ENCODE measurements around the gene PROZ.

PROZ gene

DNA sequence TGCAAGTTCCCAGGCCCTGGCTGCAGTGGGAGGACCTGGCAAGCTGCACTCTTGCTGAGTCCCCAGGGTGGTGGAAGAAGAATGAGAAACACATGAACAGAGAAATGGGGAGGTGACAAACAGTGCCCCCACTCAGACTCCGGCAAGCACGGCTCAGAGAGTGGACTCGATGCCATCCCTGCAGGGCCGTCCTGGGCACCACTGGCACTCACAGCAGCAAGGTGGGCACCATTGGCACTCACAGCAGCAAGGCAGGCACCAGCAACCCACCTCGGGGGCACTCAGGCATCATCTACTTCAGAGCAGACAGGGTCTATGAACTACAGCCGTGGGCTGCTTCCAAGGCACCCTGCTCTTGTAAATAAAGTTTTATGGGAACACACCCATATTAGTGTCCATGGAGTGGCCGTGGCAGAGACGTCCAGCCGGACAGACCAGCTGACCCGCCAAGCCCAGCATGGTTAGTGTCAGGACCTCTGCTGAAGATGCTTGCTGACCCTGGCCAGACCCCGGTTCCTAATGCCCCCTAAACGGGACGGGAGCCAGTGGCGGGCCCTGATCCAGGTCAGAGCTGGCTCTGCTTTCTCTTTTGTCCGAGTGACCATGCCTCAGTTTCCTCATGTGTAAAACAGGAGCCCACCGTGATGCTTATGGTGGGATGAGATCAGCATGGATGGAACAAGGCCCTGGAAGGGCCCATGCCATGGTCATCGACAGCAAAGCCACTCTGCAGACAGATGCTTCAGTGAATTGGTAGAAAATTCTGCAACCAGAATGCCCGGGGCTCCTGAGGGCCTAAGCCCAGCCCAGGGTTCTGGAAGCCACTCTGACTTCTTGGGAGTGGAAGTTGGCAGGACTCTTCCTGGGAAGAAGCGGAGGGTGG, 37.9 kb upstream of the PROZ start:
- TF ChIP-seq, protein P1, sequence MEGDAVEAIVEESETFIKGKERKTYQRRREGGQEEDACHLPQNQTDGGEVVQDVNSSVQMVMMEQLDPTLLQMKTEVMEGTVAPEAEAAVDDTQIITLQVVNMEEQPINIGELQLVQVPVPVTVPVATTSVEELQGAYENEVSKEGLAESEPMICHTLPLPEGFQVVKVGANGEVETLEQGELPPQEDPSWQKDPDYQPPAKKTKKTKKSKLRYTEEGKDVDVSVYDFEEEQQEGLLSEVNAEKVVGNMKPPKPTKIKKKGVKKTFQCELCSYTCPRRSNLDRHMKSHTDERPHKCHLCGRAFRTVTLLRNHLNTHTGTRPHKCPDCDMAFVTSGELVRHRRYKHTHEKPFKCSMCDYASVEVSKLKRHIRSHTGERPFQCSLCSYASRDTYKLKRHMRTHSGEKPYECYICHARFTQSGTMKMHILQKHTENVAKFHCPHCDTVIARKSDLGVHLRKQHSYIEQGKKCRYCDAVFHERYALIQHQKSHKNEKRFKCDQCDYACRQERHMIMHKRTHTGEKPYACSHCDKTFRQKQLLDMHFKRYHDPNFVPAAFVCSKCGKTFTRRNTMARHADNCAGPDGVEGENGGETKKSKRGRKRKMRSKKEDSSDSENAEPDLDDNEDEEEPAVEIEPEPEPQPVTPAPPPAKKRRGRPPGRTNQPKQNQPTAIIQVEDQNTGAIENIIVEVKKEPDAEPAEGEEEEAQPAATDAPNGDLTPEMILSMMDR (IDR thresholded peaks at IDR 0.05; ENCODE audit: control insufficient read depth, insufficient read depth, low read depth, low read length, missing control alignments), result no peak
- no peak for DNase-seq (ENCODE audit: low read depth)
- H3K4me3 ChIP-seq (ENCODE audit: control insufficient read depth, low read depth, low read length), result no peak overlapping the region

DNA sequence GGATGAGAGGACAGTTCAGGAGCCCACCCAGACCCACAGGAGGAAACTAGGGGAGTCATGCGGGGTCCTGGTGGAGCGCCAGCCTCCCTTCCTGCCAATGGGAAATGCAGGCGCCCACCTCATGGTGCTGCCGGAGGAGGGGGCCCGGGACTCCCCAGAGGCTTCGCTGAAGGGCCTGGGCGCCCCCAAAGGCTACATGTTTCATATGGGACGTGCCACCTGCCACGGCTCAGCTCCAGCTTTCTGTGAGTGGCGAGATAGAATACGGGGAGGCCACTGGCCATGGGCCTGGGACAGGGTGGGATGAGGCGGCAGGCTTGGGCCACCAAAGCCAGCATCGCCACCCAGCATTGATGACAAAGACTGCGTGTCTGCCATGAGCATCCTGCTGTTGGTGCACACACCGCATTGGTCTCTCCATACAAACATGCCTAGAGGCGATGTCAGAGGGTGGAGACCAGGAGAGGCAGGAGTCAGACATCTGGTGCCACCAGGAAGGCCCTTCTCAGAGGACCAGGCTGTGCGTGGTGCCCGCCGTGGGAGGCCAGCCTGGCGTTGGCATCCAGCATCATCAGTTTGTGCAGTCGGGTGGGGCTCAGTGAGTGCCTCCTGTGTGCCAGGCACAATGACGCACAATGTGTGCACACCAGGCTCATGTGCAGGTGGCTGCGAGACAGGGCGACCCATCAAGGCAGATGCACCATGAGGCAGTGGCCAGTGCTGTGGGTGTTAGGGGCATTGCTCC, 37.1 kb upstream of the PROZ start:
- DNase-seq (ENCODE audit: low read depth), result no peak
- no peak overlapping the region for H3K4me3 ChIP-seq (ENCODE audit: control insufficient read depth, low read depth, low read length)

DNA sequence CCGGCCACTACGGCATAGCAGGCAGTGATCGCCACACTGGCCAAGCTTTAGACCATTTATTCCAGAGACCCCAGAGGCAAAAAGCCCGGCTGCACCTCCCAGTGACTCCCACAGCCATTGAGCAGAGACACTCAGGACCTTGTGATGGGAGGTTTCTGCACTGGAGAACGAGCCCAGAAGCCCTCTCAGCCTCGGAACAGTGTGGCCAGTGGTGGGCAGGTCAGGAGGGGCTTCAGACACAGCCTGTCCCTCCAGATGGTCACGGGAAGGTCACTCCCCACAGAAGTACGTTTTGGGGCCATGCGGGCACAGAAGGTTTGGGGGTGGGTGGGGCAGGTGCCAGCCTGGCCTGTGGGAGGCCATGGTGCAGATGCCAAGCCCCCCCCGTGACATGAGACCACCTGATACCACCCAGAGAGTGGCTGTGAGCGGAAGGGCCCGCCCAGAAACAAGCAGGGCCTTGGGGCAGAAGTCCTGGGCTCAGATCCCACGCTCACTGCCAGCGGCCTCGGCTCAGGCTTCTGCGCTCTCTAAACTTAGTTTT, 36.4 kb upstream of the PROZ start:
- DNase-seq (ENCODE audit: low read depth), result no peak
- H3K4me3 ChIP-seq (ENCODE audit: control insufficient read depth, low read depth, low read length), result no peak overlapping the region
- TF ChIP-seq, protein P1 (IDR thresholded peaks at IDR 0.05; ENCODE audit: control insufficient read depth, insufficient read depth, low read depth, low read length, missing control alignments), result no peak

More for the DNA sequence above, 37.1 kb upstream of the PROZ start:
- TF ChIP-seq, protein P1 (IDR thresholded peaks at IDR 0.05; ENCODE audit: control insufficient read depth, insufficient read depth, low read depth, low read length, missing control alignments), result no peak

DNA sequence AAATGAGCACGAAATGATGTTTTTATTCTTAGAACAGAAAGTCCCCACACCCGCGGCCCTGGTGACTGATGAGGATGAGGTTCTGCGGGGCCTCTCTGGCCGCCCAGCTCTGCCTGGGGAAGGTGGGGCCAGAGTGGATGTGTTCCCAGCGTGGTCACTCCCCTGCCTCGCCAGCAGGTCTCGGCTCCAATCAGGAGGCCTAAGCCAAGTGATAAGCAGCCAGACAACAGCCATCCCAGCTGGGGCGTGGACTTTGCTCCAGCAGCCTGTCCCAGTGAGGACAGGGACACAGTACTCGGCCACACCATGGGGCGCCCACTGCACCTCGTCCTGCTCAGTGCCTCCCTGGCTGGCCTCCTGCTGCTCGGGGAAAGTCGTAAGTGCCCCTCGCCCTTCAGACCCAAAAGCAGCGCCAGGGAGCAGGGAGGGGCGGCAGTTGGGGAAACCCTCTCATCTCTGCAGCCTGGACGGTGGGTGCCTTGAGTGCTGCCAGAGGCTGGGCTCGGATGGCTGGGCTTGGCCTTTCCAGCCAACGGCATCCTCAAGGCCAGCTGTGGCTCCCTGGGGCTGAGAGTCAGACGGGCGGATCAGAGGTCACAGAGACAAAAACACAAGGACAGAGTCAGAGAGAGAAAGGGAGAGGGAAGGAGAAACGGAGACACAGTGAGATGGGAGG, 35.8 kb upstream of the PROZ start, which contains the start of gene F10:
Gene F10 (plus strand): TSS at position 250 of the 676 bp plus-strand sequence. CDS start 57 bp downstream, at position 307.
- TF ChIP-seq, protein P1 (IDR thresholded peaks at IDR 0.05; ENCODE audit: control insufficient read depth, insufficient read depth, low read depth, low read length, missing control alignments), result no peak
- no peak within 1 kb of the TSS for H3K4me3 ChIP-seq (ENCODE audit: control insufficient read depth, low read depth, low read length)
- peak; percentile 4 for DNase-seq (ENCODE audit: low read depth)

DNA sequence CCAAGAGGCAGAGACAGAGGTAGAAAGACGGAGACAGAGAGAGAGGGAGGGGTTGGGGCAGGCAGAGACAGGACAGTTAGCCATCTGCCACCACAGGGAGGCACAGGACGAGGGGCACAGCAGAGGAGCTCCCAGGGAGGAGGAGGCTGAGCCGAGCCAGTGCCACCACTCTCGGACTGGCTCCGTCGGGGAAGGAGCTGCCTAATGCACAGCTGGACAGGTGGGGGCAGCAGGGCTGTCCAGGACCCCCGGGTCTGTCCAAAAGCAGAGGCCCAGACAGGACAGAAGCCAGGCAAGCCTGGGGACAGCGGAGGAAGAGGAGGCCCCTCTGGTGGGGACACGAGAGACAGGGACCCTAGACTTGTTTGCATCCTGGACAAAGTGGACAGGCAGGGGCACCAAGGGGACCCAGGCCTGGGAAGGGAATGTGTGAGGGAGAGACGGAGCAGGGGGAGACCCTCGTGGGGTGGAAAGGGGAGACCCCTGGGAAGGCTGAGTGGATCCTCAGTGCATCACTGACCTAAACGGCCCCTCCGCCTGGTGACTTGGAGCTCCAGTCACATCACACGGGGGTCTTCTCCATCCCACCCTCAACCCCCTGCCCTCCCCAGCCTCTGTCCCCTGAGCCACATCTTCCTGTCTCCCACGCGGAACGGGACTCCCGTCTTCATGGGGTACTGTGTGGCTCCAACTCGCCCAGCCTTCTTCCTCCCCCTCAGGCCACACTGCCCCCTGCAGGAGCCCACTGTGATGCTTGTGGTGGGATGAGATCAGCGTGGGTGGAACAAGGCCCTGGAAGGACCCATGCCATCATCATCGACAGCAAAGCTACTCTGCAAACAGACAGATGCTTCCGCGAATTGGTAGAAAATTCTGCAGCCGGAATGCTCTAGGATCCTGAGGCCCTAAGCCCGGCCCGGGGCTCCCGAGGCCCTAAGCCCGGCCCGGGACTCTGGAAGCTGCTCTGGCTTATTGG, 34.9 kb upstream of the PROZ start:
- TF ChIP-seq, protein P1 (IDR thresholded peaks at IDR 0.05; ENCODE audit: control insufficient read depth, insufficient read depth, low read depth, low read length, missing control alignments), result peak; percentile 19
- H3K4me3 ChIP-seq (ENCODE audit: control insufficient read depth, low read depth, low read length), result no peak overlapping the region
- DNase-seq (ENCODE audit: low read depth), result no peak

All from AG09309 (cell line).